Astrocyte (in vitro differentiated cells and primary cell): ENCODE measurements around the gene TRERF1.

Source experiments
- CTCF ChIP-seq: IDR thresholded peaks from 2 replicates; pipeline ENCODE4 v1.5.1; 2011; ENCODE audit warnings: low read depth, mild to moderate bottlenecking, inconsistent platforms, low read length, moderate library complexity; ENCODE audit not compliant: insufficient read depth
- EZH2 ChIP-seq: IDR thresholded peaks from 2 replicates; pipeline ENCODE4 v1.6.1; 2012; ENCODE audit warnings: mild to moderate bottlenecking, low read length, inconsistent platforms; ENCODE audit not compliant: insufficient read depth

- TF ChIP-seq CTCF = no peak
- TF ChIP-seq EZH2 = no peak
Observed at GRCh38 chr6:42300701-42301100, 151.0 kb downstream of the TRERF1 start.
